IMR-90 (cell line): ENCODE data around the gene IFI27L2.

Source experiments
- BHLHE40 ChIP-seq: fragments of 150-350 bp; IDR thresholded peaks from 2 replicates; pipeline ENCODE4 v1.6.1; 2016; ENCODE audit warnings: mild to moderate bottlenecking, low read depth, low read length
- CEBPB ChIP-seq: IDR thresholded peaks from 2 replicates; pipeline ENCODE4 v1.6.1; 2012; ENCODE audit warnings: low read depth, low read length, improper control_type of control experiment
- CHD1 ChIP-seq: IDR thresholded peaks from 2 replicates; pipeline ENCODE4 v1.6.1; 2012; ENCODE audit warnings: low read depth, low read length, improper control_type of control experiment
- CTCF ChIP-seq: conservative IDR thresholded peaks from 2 replicates; pipeline ENCODE4 v1.5.1; 2012; ENCODE audit warnings: mild to moderate bottlenecking, low read depth, low read length, improper control_type of control experiment
- FOS ChIP-seq: fragments of 150-350 bp; IDR thresholded peaks from 2 replicates; pipeline ENCODE4 v1.6.1; 2016; ENCODE audit warnings: low read depth, low read length
- MAZ ChIP-seq: IDR thresholded peaks from 2 replicates; pipeline ENCODE4 v1.6.1; 2012; ENCODE audit warnings: low read depth, mild to moderate bottlenecking, low read length, improper control_type of control experiment, moderate library complexity, borderline replicate concordance
- MXI1 ChIP-seq: IDR thresholded peaks from 2 replicates; pipeline ENCODE4 v1.6.1; 2012; ENCODE audit warnings: low read depth, mild to moderate bottlenecking, low read length, moderate library complexity, borderline replicate concordance
- NFE2L2 ChIP-seq: fragments of 150-350 bp; IDR thresholded peaks from 2 replicates; pipeline ENCODE4 v1.6.1; 2016; ENCODE audit warnings: low read depth, mild to moderate bottlenecking, low read length
- POLR2A ChIP-seq: IDR thresholded peaks from 2 replicates; pipeline ENCODE4 v1.6.1; 2012; ENCODE audit warnings: mild to moderate bottlenecking, low read depth, low read length
- RAD21 ChIP-seq: IDR thresholded peaks from 2 replicates; pipeline ENCODE4 v1.6.1; 2012; ENCODE audit warnings: low read length, improper control_type of control experiment
- RCOR1 ChIP-seq: IDR thresholded peaks from 2 replicates; pipeline ENCODE4 v1.6.1; 2012; ENCODE audit warnings: mild to moderate bottlenecking, low read length, improper control_type of control experiment; ENCODE audit not compliant: insufficient replicate concordance
- RFX5 ChIP-seq: IDR thresholded peaks from 2 replicates; pipeline ENCODE4 v1.8.0; 2012; ENCODE audit warnings: low read depth, mild to moderate bottlenecking, low read length, moderate library complexity
- SMC3 ChIP-seq: fragments of 150-350 bp; IDR thresholded peaks from 2 replicates; pipeline ENCODE4 v1.6.1; 2016; ENCODE audit warnings: low read depth, mild to moderate bottlenecking, antibody characterized with exemption, low read length, moderate library complexity
- USF2 ChIP-seq: fragments of 150-350 bp; IDR thresholded peaks from 2 replicates; pipeline ENCODE4 v1.6.1; 2017; ENCODE audit warnings: mild to moderate bottlenecking, antibody characterized with exemption, low read length, low read depth

DNA sequence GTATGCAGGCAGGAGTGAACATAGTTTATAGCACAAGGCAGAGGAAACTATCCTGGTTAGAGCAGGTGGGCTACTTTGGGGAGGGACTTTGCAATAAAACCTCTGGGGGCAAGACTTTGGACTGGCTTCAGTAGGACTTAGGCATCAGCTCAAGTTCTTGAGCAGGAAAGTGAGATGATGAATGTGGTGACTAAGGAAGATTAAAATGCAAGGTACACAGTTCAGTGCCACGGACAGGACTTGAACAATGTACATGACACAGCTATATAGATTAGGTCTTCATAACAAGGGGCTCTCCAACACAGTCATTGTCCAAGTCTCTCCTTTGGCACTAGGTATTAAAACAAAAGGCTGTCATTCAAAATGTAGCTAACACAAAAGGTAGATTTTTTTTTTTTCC is 23.3 kb upstream of the IFI27L2 start:
- TF ChIP-seq CHD1 (no peak), CTCF (no peak), USF2 (no peak), BHLHE40 (no peak), POLR2A (no peak), RCOR1 (no peak), CEBPB (no peak), FOS (no peak), SMC3 (no peak), MAZ (no peak), RAD21 (no peak), MXI1 (no peak), RFX5 (no peak), NFE2L2 (no peak)
